GM19397 (cell line): ENCODE results near the gene ANKRD11.
"Not testable (repeated sequence)": the region's sequence is repeated elsewhere in the genome, so short reads cannot be mapped to it uniquely, and the experiment has no call there.

ENCODE experiments used
- ATAC-seq: cut with Tn5 transposase; IDR thresholded peaks from one replicate; pipeline ENCODE4 v1.9.1; 2021; ENCODE audit warnings: mild to moderate bottlenecking, moderate library complexity; ENCODE audit not compliant: unreplicated experiment

The ANKRD11 gene

GRCh38 chr16:89334988-89335802, 155.2 kb downstream of the ANKRD11 start:
- no peak for ATAC-seq

- ATAC-seq = no peak
These were observed 155.9 kb downstream of the ANKRD11 start for GRCh38 chr16:89334461-89334860.

DNA sequence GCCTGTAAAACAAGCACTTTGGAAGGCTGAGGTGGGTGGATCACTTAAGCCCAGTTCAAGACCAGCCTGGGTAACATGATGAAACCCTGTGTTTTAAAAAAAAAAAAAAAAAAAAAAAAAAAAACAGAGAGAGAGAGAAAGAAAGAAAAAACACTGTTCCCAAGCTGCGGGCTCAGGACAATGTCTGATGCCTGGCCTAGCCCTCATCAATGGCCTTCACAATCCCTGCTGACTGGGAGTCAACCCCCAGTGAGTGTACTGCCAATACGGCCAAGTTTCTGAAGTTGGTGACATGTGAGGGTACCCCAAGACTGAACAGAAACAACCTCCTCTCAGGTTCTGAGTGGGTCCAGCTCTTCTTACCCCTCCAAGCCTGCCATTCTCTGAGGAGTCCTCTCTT, 156.3 kb downstream of the ANKRD11 start:
- ATAC-seq = no peak

DNA sequence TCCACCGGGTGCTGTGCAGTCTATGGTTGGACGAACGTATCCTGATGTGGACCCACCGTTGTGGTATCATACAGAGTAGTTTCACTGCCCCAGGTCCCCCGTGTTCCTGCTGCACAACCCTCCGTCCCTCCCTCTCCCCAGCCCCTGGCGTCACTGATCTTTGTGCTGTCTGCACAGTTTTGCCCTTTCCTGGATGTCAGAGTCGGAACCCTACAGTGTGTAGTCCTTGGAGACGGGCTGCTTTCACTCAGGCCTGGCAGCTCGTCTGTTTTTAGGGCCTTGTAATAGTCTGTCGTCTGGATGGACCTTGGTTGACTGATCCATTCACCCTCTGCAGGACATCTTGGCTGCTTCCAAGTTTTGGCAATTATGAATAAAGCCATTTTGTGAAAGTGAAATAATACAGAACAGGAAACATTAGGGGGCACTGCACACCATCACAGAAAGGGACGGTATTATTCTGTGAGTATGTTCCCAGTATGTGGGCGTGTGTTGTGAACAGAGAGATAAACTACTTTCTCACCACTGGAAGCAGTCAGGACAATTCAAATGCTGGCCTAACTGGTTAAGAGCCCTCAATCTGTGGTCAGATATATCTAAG, 156.9 kb downstream of the ANKRD11 start:
- not testable (repeated sequence) for ATAC-seq

- no peak for ATAC-seq
These were observed 157.5 kb downstream of the ANKRD11 start for GRCh38 chr16:89332902-89333245.

GRCh38 chr16:89332243-89332901, 158.0 kb downstream of the ANKRD11 start:
- no peak for ATAC-seq

- no peak for ATAC-seq
These were observed 158.8 kb downstream of the ANKRD11 start for GRCh38 chr16:89331371-89332109.

DNA sequence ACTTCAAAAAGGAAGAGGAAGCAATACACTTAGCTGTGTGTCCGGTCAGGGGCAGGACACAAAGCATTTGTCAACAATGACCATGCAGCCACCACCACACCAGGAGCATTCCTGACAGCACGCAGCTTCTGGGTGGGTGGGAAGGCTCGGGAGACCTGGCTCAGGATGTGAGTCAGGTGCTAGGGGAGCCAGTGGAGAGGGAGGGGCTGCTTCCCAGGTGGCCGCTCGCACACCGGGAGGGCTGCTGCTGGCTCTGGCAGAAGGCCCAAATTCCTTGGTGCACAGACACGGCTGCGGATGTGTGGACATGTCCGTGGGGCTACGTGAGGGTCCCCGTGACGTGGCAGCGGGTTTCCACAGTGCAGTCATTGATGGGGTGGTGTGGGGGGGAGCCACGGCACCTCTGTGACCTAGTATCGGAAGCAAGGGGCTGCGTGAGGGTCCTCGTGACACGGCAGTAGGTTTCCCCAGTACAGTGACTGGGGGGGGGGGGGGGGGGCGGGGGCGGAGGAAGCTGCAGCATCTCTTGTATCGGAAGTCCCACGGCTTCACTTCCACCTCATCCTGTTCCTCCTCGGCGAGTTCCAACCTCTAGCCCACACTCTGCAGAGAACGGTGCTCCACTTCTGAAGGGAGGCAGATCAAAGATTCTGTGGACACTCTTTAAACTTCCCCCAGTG, 160.0 kb downstream of the ANKRD11 start:
- no peak for ATAC-seq

GRCh38 chr16:89329830-89330176, 160.6 kb downstream of the ANKRD11 start:
- ATAC-seq = not testable (repeated sequence)

DNA sequence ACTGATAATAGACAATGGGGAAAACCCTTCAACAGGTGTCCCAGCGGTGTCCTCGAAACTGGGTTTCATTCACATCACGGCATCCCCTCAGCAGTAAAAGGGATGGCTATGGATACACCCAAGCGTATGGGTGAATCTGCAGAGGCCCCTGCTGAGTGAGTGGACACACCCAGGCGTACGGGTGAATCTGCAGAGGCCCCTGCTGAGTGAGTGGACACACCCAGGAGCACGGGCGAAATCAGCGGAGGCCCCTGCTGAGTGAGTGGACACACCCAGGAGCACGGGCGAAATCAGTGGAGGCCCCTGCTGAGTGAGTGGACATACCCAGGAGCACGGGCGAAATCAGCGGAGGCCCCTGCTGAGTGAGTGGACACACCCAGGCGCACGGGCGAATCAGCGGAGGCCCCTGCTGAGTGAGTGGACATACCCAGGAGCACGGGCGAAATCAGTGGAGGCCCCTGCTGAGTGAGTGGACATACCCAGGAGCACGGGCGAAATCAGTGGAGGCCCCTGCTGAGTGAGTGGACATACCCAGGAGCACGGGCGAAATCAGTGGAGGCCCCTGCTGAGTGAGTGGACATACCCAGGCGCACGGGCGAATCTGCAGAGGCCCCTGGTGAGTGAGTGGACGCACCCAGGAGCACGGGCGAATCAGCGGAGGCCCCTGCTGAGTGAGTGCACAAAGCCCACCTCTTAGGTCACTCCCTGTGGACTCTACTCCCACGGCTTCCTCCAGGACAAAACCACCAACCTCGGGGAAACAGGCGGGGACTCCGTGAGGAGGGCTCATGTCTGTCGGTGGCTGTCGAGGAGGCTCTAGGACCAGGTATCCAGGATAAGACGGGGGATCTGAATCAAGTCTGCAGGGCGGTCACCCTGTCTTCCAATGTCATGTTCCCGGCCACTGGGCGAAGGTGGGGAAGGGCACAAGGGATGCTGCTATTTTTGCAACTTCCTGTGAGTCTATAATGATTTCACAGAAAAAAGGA, 161.7 kb downstream of the ANKRD11 start:
- ATAC-seq = not testable (repeated sequence)

- no peak for ATAC-seq
These were observed 163.6 kb downstream of the ANKRD11 start for GRCh38 chr16:89326721-89327120.

DNA sequence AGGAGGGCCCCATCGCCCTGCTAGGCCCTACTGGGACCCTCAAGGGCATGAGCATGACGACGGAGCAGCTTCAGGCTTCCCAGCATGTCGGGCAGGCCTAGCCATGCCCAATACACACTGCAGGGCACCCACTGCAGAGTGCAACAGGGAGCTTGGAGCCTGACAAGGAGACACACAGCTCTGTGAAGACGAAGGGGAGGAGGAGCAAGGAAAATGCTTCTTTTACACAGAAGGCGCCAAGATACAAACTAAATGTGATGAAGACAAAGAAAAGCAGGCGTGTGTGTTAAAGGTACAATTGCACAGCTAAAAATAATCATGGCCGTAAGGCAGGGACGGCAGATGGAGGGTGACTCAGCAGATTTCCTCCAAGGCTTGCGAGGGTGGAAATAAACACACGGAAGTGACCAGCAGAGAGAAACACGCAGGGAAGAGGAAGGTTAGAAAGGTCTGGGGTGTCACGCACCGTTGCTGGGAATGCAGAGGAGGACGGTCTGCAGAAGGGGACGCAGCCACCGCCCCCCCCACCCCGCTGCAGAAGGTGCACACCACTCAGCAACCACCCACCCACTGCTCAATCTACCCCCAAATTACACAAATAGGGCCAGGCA, 164.4 kb downstream of the ANKRD11 start:
- no peak for ATAC-seq

DNA sequence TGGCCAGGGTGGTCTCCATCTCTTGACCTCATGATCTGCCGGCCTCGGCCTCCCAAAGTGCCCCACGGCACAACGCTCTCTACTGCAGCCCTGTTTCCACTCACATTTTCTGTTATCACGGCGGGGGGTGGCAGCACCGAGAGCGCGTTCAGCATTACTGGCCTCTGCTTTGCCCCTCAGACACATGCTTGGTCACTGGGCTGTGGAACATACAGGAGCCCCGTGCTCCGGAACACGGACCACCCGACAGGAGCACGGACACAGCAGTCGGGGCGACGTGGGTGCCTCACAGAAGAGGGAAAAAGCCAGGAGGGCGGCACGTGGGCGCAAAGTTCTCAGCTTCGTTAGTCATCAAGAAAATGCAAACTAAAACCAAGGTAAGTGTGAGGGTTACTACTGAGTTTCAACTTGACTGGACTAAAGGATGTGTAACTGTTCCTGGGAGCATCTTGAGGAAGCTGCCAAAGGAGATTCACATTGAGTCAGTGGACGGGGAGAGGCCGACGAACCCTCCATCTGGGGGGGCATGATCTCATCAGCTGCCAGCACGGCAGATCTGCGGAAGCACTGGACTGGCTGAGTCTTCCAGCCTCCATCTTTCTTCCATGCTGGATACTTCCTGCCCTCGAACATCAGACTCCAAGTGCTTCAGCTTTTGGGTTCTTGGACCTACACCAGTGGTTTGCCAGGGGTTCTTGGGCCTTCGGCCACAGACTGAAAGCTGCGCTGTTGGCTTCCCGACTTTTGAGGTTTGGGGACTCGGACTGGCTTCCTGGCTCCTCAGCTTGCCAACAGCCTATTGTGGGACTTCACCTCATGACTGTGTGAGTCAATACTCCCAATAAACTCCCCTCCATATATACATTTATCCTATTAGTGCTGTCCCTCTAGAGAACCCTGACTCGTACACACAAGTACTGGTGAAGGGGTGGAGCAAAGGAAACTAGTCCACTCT, 166.0 kb downstream of the ANKRD11 start:
- no peak for ATAC-seq

DNA sequence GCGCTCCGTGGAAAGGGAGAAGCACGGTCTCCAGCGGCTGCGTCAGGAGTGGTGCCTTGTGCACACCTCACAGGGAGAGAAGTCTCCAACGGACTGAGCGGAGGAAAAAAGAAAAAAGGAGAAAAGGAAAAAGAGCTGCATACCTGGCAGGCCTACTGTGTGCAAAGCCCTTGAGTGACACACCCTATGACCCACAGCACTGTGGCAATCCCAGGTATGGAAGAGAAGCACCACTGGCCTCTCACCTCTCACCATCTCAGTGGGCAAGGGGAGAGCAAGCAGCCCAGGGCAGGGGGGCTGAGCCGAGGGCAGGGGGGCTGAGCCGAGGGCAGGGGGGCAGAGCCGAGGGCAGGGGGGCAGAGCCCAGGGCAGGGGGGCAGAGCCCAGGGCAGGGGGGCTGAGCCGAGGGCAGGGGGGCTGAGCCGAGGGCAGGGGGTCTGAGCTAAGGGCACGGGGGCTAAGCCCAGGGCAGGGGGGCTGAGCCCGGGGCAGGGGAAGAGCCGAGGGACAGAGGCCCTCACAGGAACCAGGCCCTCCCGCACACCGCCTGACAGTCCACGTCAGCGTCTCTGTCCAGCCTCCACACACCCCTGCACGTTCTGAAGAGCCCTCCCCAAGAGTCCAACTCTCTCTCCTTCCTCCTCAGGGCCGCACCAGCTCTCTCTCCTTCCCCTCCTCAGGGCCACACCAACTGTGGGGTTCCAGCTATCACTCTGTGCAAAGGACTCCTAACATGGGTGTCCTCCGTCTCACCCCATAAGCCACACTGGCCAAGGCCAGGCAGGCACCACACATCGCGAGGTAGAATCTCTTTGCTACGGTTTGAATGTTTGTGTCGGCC, 167.0 kb downstream of the ANKRD11 start:
- no peak for ATAC-seq

GRCh38 chr16:89322321-89323119, 167.8 kb downstream of the ANKRD11 start:
- no peak for ATAC-seq

GRCh38 chr16:89320782-89321501, 169.4 kb downstream of the ANKRD11 start:
- no peak for ATAC-seq
